HG03135 (cell line): Measurements from ENCODE around the gene SUMO1.
"Not testable (repeated sequence)": the region's sequence is repeated elsewhere in the genome, so short reads cannot be mapped to it uniquely, and the experiment has no call there.

Experiments used
- ATAC-seq: cut with Tn5 transposase; IDR thresholded peaks from one replicate; pipeline ENCODE4 v1.9.1; 2021; ENCODE audit warnings: mild to moderate bottlenecking, moderate library complexity; ENCODE audit not compliant: unreplicated experiment

Gene SUMO1

GRCh38 chr2:202238234-202239197, at the start of gene SUMO1:
TSS of gene SUMO1 (minus strand) at chr2:202238597. CDS start at chr2:202238451, 146 bp downstream.
- ATAC-seq, result peak; percentile 95

- no peak for ATAC-seq
Measured at GRCh38 chr2:202286595-202286994, 48.2 kb upstream of the SUMO1 start.

GRCh38 chr2:202278944-202279343, 40.5 kb upstream of the SUMO1 start:
- ATAC-seq, result no peak

- ATAC-seq, result no peak
Measured at GRCh38 chr2:202278036-202278760, 39.8 kb upstream of the SUMO1 start.

- not testable (repeated sequence) for ATAC-seq
Measured at GRCh38 chr2:202276078-202276720, 37.8 kb upstream of the SUMO1 start.

- no peak for ATAC-seq
Measured at GRCh38 chr2:202270487-202270886, 32.1 kb upstream of the SUMO1 start.

GRCh38 chr2:202269585-202269984, 31.2 kb upstream of the SUMO1 start:
- no peak for ATAC-seq

- no peak for ATAC-seq
Measured at GRCh38 chr2:202267495-202267894, 29.1 kb upstream of the SUMO1 start.

- ATAC-seq, result peak; percentile 92
Measured at GRCh38 chr2:202265467-202266277, 27.3 kb upstream of the SUMO1 start, which contains the start of gene NOP58. TSS of gene NOP58 (plus strand) at chr2:202265763. CDS start at chr2:202265942, 179 bp downstream.

- no peak for ATAC-seq
Measured at GRCh38 chr2:202261531-202261930, 23.1 kb upstream of the SUMO1 start.

- ATAC-seq, result no peak
Measured at GRCh38 chr2:202251494-202251893, 13.1 kb upstream of the SUMO1 start.

GRCh38 chr2:202249521-202250253, 11.3 kb upstream of the SUMO1 start:
- no peak for ATAC-seq

- ATAC-seq, result not testable (repeated sequence)
Measured at GRCh38 chr2:202247710-202248109, 9.3 kb upstream of the SUMO1 start.

- ATAC-seq, result peak; percentile 45
Measured at GRCh38 chr2:202237787-202238233, 587 bp downstream of the SUMO1 start.

GRCh38 chr2:202221873-202222272, 16.5 kb downstream of the SUMO1 start:
- no peak for ATAC-seq

- ATAC-seq, result no peak
Measured at GRCh38 chr2:202215179-202215578, 23.2 kb downstream of the SUMO1 start.

- no peak for ATAC-seq
Measured at GRCh38 chr2:202208526-202208925, 29.9 kb downstream of the SUMO1 start.

GRCh38 chr2:202204855-202205254, 33.5 kb downstream of the SUMO1 start:
- ATAC-seq, result no peak

- no peak for ATAC-seq
Measured at GRCh38 chr2:202203348-202203747, 35.0 kb downstream of the SUMO1 start.
